Embryonic facial prominence (tissue), 1 donor: ENCODE measurements around the gene CHFR.
"Not testable (repeated sequence)": the region's sequence is repeated elsewhere in the genome, so short reads cannot be mapped to it uniquely, and the experiment has no call there.

ENCODE experiments used
- DNase-seq: peaks from one replicate; pipeline ENCODE4 v3.0.0-alpha.2; 2016; ENCODE audit errors: extremely low spot score

The CHFR gene

GRCh38 chr12:132887513-132888351 lies at the start of gene CHFR:
TSS of gene CHFR (minus strand) at chr12:132887605. CDS start at chr12:132887328, 277 bp downstream.
- DNase-seq = peak; percentile 89

- not testable (repeated sequence) for DNase-seq
Observed at GRCh38 chr12:132936921-132937320, 49.5 kb upstream of the CHFR start.

GRCh38 chr12:132936163-132936562 lies 48.8 kb upstream of the CHFR start:
- no peak for DNase-seq

GRCh38 chr12:132926415-132926833 lies 39.0 kb upstream of the CHFR start:
- no peak for DNase-seq

- DNase-seq = no peak
Observed at GRCh38 chr12:132925597-132926414, 38.4 kb upstream of the CHFR start.

- DNase-seq = no peak
Observed at GRCh38 chr12:132924356-132924755, 37.0 kb upstream of the CHFR start.

GRCh38 chr12:132923356-132923909 lies 36.0 kb upstream of the CHFR start:
- no peak for DNase-seq

GRCh38 chr12:132922676-132923075 lies 35.3 kb upstream of the CHFR start:
- DNase-seq = no peak

- DNase-seq = no peak
Observed at GRCh38 chr12:132921685-132922084, 34.3 kb upstream of the CHFR start.

- no peak for DNase-seq
Observed at GRCh38 chr12:132918680-132919079, 31.3 kb upstream of the CHFR start.

- DNase-seq = no peak
Observed at GRCh38 chr12:132909030-132909368, 21.6 kb upstream of the CHFR start.

GRCh38 chr12:132908145-132909029 lies 21.0 kb upstream of the CHFR start:
- DNase-seq = peak; percentile 90

- not testable (repeated sequence) for DNase-seq
Observed at GRCh38 chr12:132907789-132908144, 20.4 kb upstream of the CHFR start.

GRCh38 chr12:132907216-132907615 lies 19.8 kb upstream of the CHFR start:
- DNase-seq = no peak

- DNase-seq = no peak
Observed at GRCh38 chr12:132904718-132905328, 17.4 kb upstream of the CHFR start.

GRCh38 chr12:132899033-132899432 lies 11.6 kb upstream of the CHFR start:
- DNase-seq = no peak

GRCh38 chr12:132888852-132889251 lies 1.4 kb upstream of the CHFR start:
- DNase-seq = no peak

GRCh38 chr12:132886529-132887477 lies 602 bp downstream of the CHFR start:
- no peak for DNase-seq

- DNase-seq = no peak
Observed at GRCh38 chr12:132881818-132882217, 5.6 kb downstream of the CHFR start.

GRCh38 chr12:132874620-132875019 lies 12.8 kb downstream of the CHFR start:
- not testable (repeated sequence) for DNase-seq
